Pancreas (tissue), 10 donors: Measurements from ENCODE around the gene ZFAND2B. TPM values are rescaled to one million over a fixed set of nuclear protein-coding genes. Genes with fewer than 3 reads are reported as not detected.

ENCODE experiments used
- ATAC-seq, 4 donors: fragments of 200-7000 bp; cut with Tn5 transposase; one replicate each; pipeline versions ENCODE4 v1.8.0 to v1.9.1; 2020; ENCODE audit warnings: mild to moderate bottlenecking in 4 of 4, moderate library complexity in 4 of 4
- DNase-seq, 6 donors: peaks; one replicate each; pipeline ENCODE4 v3.0.0-alpha.2; 2020
- FAIRE-seq: peaks from 2 replicates; lab custom pipeline; 2012; peaks lifted over from hg19 to GRCh38; lab: Jason Lieb, UNC
- H3K27ac ChIP-seq, 4 donors: fragments of 200-600 bp; sonication (generic); 1 replicate in 3 of 4; 2 replicates in 1 of 4; pipeline versions ENCODE4 v1.5.0 to v1.8.0; 2020
- H3K27me3 ChIP-seq, 4 donors: fragments of 200-600 bp; one replicate each; pipeline ENCODE4 v1.8.0; 2021
- H3K36me3 ChIP-seq, 3 donors: fragments of 200-600 bp; sonication (generic) in 1 of 3; one replicate each; pipeline versions ENCODE4 v1.5.0 to v1.8.0; 2020 to 2021
- H3K4me1 ChIP-seq, 3 donors: fragments of 200-600 bp; one replicate each; pipeline ENCODE4 v1.8.0; 2021
- H3K4me3 ChIP-seq, 4 donors: fragments of 200-600 bp; sonication (generic) in 2 of 4; one replicate each; pipeline versions ENCODE4 v1.5.0 to v1.8.0; 2020 to 2021
- H3K9me3 ChIP-seq, 4 donors: fragments of 200-600 bp; one replicate each; pipeline ENCODE4 v1.8.0; 2021
- CTCF ChIP-seq, 4 donors: fragments of 200-600 bp; sonication (generic) in 3 of 4; IDR thresholded peaks; one replicate each; pipeline versions ENCODE4 v1.5.0 to v1.8.0; 2021; ENCODE audit warnings: antibody characterized with exemption in 4 of 4
- WGBS, 2 donors: extraction: QIAGEN DNeasy Blood & Tissue Kit; methylation state at CpG; one replicate each; pipeline ENCODE4 v1.1.7; 2013; 5-methylcytosine and 5-hydroxymethylcytosine counted together
- intact Hi-C, 3 donors: fragments of 100-400 bp; cut with DNase I; formaldehyde crosslinking; loops; one replicate each; pipeline versions ENCODE4 v1.11.1 to v1.14.2; 2022
- polyA plus RNA-seq, 2 donors: library from polyadenylated mRNA; stranded (reverse); fragments of 200-250 nt; gene quantifications; one replicate each; pipeline ENCODE4 v1.2.3, GENCODE V29; 2013
- total RNA-seq, 6 donors: library from RNA; stranded (reverse); fragmentation: NEBNext Ultra II Directional in 4 of 6; extraction: Animal tissue kit (Norgen Biotek cat#: 25700) in 4 of 6; gene quantifications; one replicate each; pipeline versions ENCODE4 v1.2.1 to v1.2.4, GENCODE V29; 2021 to 2023
- donor health status: healthy with polysubstance abuse.
- donor health status: DM: no; HTN: no; CAD: no; lungs with moderate emphysema.
- donor health status: DM: no; HTN: no; CAD: no.
- donor health status: control.
- donor health status: control.
- donor health status: Bipolar disorder and iron deficiency.
- donor health status: DM: yes; HTN: yes; CAD: no.
- donor health status: DM: no; HTN: no; CAD: no.
- donor health status: DM: no; HTN: no; CAD: no.
- donor health status: DM: yes; HTN: yes; CAD: no.

Gene ZFAND2B
- total and polyA plus RNA-seq, 8 donors = 18.9 to 66.9 (median 27.1) TPM

DNA sequence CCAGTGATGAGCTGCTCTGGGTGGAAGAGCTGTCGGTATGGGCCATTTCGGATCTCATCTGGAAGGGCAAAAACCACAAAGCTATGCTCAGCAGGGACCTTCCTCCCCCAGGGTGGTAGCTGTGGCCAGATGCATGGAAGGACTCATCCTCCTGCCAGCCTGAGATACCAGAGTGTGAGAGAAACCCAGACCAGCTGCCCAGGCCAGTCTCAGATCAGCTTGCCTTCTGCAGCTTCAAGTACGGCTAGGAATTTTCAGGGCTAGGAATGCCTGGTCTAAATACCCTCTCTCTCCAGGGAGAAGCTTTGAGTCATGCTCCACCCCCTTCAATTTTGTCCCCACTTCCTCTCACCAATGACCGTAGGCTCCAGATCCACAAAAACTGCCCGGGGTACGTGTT lies 45.1 kb downstream of the ZFAND2B start:
- Histone ChIP-seq H3K27me3 (no peaks in the 10 kb centered on the region), H3K4me3 (peak overlapping the region in 1 of 4 donors; percentile 58), H3K36me3 (peaks cover 0 to 5% (median 0%) of the 10 kb centered on the region in 3 donors), H3K27ac (peak overlapping the region in 3 of 4 donors; percentile 26 to 89 (median 80)), H3K4me1 (peaks cover 26 to 59% (median 32%) of the 10 kb centered on the region in 3 donors), H3K9me3 (no peaks in the 10 kb centered on the region)
- DNase-seq = no peak
- no peak for ATAC-seq
- no peak for FAIRE-seq
- intact Hi-C loops = no loop called here
- WGBS, 2 donors = 89% methylated on average over 6 of the region's 6 CpGs
- no peak for TF ChIP-seq CTCF (IDR thresholded peaks at IDR 0.05)

- ATAC-seq (no peak), DNase-seq (peak in 1 of 6 donors; percentile 50), FAIRE-seq (no peak)
- Histone ChIP-seq H3K27me3 (no peaks in the 10 kb centered on the region), H3K27ac (peak overlapping the region in 3 of 4 donors; percentile 26 to 89 (median 80)), H3K4me3 (peak overlapping the region in 2 of 4 donors; percentile 58 to 82), H3K4me1 (peaks cover 26 to 56% (median 32%) of the 10 kb centered on the region in 3 donors), H3K9me3 (no peaks in the 10 kb centered on the region), H3K36me3 (peaks cover 0 to 5% (median 0%) of the 10 kb centered on the region in 3 donors)
- 50 to 52% methylated on average over 5 of the region's 5 CpGs for WGBS, 2 donors
- intact Hi-C loops = no loop called here
- TF ChIP-seq CTCF (IDR thresholded peaks at IDR 0.05) = no peak
Observed at GRCh38 chr2:219252084-219252483, 45.5 kb downstream of the ZFAND2B start.

DNA sequence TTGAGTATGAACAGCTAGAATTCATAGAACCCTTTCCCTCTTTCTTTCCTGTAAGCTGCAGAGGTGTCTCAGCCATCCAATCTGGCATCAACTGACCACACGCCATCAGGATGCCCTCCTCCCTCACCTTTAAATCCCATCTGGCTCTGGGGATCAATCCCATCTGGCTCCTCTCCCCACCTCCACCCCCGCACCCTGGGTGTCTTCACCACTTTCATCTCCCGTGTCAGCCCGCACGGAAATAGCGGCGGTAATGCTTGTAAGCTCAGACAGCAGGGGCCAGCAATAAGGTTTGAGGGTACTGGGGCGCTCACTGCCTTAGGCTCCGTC lies 46.0 kb downstream of the ZFAND2B start:
- FAIRE-seq (no peak), DNase-seq (no peak), ATAC-seq (no peak)
- Histone ChIP-seq H3K27ac (peak overlapping the region; percentile 13 to 89 (median 68)), H3K9me3 (no peaks in the 10 kb centered on the region), H3K4me3 (peak overlapping the region; percentile 58 to 82 (median 64)), H3K36me3 (peaks cover 0 to 5% (median 0%) of the 10 kb centered on the region in 3 donors), H3K4me1 (peaks cover 26 to 52% (median 32%) of the 10 kb centered on the region in 3 donors), H3K27me3 (no peaks in the 10 kb centered on the region)
- TF ChIP-seq CTCF (IDR thresholded peaks at IDR 0.05) = no peak
- WGBS, 2 donors = 14 to 16% methylated on average over 9 of the region's 9 CpGs
- intact Hi-C loops = no loop called here

- Histone ChIP-seq H3K27me3 (no peaks in the 10 kb centered on the region), H3K4me3 (peak within 1 kb of the TSS; percentile 58 to 82 (median 64)), H3K36me3 (peaks cover 0 to 5% (median 0%) of the 10 kb centered on the region in 3 donors), H3K4me1 (peaks cover 26 to 51% (median 32%) of the 10 kb centered on the region in 3 donors), H3K9me3 (no peaks in the 10 kb centered on the region), H3K27ac (peak within 1 kb of the TSS; percentile 73 to 89 (median 78))
- intact Hi-C loops = no loop called here
- ATAC-seq (peak; percentile 13 to 24 (median 18)), FAIRE-seq (no peak), DNase-seq (peak in 4 of 6 donors; percentile 52 to 76 (median 65))
- no peak for TF ChIP-seq CTCF (IDR thresholded peaks at IDR 0.05)
- 3% methylated on average over 49 of the region's 49 CpGs for WGBS, 2 donors
Observed at GRCh38 chr2:219252900-219253752, 46.5 kb downstream of the ZFAND2B start, which contains the start of gene TUBA4B. Gene TUBA4B, plus strand, starts transcription at chr2:219253243. Its CDS starts 165 bp downstream, at chr2:219253408.
